Measurements from ENCODE around the gene CRYBG1.
"Not testable (repeated sequence)": the region's sequence is repeated elsewhere in the genome, so short reads cannot be mapped to it uniquely, and the experiment has no call there.

Gene CRYBG1

DNA sequence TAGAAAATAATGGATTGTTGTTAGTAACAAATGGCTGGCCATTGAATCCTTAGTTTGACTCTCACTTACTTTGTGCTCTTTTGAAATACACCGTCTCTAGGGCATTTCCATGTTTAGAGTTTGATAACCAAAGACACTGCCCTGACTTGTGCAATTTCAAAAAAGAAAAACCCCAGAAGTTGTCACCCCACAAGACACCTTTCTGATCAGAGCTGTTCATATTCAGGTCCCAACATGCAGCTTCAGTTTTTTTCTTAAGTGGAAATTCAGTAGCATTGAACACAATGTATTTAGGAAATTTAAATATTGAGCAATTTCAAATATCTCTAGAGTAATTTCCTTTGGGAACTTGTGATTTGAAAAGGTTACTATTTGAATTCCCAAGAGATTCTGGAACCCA, 19.4 kb downstream of the CRYBG1 start:
- DNase-seq = no peak

DNA sequence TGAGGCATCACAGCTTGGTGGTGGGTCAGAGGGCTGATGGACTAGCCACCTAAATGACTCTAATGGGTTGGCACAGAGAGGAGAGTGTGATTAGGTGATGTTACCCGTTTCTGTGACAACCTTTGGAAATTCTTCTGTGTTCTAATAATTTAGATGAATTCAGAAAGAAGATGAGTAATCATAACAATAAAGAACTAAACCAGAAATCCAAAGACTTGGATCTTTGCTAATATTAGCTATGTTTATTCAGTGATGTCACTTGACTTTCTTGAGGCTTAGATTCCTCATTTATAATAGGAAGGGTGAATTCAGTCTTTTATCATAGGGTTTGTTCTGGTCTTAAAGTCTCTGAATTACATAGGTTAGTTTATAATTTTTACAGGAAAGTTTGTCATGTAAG, 19.9 kb downstream of the CRYBG1 start:
- DNase-seq = no peak

DNA sequence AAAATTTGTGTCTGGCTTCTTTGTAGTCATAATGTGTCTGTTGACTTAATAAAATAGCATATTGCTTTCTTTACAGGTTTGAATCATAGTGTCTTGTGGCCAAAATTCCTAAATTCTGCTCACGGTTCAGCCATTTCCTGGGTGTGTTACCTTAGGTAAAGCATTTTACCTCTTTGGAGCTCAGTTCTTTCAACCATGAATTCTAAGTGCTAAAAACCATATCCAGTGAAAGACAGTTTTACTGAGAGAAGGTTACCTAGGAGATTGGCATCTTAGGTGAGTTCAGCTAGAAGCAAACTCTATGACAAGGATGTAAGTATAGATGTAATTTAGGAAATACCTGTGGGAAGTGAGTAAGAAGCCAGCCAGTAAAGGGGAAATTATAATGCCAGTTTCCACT, 20.7 kb downstream of the CRYBG1 start:
- no peak for DNase-seq

DNA sequence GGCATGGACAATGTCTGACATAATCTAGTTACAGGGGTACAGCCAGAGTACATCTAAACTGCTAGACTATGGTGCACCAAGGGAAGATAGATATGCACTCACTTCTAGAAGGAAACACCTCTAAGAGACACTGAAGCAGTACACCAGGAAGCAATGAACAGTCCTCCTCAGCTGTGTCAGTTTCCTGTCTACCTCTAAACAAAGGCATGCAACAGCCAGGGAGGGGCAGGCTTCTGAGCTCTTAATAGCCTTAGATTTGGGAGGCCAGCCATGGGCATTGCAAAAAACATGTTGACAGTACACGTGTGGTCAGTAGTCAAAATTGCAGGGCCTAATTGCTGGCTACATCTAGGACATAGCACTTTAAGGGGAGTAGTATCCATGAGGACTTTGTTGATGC, 21.4 kb downstream of the CRYBG1 start:
- DNase-seq = no peak

DNA sequence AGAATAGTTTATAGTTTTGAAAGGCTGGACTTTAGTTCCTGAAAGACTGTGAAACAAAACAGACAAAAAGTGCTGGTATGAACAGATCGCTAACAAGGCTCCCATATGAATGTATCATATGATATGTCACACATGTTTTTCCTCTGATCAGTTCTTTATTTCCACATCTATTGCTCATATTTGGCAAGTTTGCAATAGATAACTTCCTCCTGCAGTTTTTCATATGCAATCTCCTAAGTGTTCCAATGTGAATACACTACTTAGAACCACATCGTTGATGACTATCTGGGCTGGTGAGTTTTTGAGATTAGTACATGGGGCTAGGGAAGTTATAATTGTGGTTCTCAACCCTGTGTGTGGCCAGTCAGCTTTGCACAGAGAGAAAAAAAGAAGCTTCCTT, 23.1 kb downstream of the CRYBG1 start:
- no peak for DNase-seq

DNA sequence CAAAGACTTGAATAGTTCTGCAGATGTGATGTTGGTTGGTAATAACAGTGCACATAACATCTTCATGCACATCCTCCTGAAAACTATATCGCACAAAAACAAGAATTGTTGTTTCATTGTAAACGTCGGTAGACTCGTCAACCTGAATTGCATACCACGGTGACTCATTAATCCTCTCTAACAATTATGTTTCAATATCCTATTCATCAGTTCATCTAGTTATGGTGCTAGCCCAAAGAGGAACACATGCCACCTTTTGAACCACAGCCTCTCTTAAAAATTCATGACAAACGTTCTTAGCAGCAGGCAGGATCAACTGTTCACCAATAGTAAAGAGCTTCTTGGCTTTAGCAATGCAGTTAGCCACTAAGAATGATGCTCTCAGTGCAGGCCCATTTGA, 25.0 kb downstream of the CRYBG1 start:
- no peak for DNase-seq

DNA sequence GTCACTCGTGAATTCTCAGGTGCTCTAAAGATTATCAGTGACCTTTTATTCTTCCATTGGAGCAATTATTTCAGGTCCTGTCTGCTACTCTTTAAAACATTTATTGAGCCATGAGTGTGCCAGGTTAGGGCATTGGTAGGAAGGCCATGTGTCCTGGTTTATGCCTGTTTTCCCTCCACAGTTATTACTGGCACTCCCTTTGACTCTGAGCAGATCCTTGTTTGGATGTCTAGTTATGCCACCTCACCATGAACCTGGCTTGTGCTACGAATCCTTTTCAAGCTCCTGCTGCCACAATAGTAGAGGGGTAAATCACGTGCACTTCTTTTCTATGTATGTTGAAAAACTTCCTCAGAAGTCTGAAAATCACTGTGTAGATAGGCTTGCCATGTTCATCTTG, 27.4 kb downstream of the CRYBG1 start:
- no peak for DNase-seq

DNA sequence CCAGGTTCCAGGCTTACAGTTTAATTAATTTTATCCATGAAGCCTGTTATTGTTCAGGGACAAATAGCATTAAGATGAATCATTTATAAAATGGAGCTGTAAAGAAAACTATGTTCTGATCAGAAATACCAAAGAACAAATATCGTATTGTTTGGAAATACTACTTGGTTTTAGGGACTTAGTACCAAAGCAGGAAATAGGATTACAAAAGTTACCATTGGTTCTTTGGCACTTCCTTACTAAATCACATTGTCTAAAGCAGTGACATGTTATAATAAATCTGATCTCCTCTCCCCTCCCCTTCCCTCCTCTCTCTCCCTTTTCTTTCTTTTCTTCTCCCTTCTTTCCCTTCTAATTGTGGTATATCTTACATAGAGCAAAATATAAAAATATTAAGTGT, 29.6 kb downstream of the CRYBG1 start:
- DNase-seq = no peak

DNA sequence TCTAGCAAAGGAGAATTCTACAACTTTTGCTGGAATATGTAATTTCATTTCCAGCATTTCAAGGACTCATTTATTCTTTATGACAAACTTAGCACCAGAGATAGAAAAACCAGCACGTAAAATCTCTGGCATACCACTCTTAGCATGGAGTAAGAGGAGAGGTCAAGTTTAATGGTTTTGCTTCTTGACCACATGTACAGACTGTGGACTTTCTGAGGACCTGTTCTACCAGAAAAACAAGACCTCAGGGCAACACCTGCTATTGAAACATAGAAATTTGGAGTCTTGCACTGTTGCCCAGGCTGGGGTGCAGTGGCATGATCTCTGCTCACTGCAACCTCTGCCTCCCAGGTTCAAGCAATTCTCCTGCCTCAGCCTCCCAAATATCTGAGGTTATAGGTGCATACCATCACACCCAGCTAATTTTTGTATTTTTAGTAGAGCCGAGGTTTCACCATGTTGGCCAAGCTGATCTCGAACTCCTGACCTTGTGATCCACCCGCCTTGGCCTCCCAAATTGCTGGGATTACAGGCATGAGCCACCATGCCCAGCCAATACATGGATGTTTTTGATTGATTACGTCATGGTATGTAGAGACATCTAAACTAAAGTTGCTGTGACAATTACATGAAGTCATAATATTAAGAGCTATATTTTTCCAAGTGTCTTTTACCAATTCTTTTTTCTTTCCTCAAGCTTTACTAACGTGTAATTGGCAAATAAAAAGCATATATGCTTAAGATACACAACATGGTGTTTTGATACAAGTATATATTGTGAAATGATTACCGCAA, 36.1 kb downstream of the CRYBG1 start:
- no peak for DNase-seq

DNA sequence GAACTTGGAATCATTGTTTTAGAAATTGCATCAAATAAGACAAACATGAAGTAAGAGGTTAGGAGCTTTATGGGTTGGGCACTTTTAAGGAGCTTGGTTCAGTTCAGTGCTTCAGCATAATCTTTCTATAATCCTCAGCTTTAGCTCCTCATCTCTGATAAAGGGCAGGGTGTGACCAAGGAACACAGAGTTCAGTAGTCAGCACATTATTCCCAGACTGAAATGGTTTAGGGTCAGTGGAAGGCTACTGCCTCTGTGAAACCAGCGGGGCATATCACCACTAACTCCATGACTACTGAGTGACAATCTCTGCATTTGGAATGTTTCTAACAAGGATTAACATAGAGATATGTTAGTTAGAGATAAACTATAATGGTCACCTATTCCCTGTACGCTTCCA, 36.9 kb downstream of the CRYBG1 start:
- no peak for DNase-seq

DNA sequence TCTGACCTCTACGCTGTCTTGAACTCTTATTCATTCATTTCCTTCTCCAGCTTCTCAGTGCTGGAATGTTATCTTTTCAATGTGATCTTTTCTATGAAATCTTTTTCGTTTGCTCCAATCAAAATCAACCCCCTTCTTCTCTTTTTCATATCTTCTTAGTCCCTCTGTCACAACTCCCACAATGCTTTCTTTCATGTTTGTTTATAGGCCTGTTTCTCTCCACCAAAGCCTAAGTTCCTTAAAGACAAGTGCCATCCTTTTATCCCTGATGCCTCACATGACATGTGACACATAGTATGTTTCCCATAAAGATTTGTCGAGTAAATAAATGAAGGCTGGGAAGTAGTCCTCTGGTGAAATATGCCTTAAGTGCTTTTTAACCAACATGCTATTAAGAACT, 38.1 kb downstream of the CRYBG1 start:
- no peak for DNase-seq

DNA sequence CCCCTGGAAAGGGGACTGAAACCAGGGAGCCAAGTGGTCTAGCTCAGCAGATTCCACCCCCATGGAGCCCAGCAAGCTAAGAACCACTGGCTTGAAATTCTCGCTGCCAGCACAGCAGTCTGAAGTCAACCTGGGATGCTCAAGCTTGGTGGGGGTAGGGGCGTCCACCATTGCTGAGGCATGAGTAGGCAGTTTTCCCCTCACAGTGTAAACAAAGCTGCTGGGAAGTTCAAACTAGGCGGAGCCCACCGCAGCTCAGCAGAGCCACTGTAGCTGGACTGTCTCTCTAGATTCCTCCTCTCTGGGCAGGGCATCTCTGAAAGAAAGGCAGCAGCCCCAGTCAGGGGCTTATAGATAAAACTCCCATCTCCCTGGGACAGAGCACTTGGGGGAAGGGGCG, 44.5 kb downstream of the CRYBG1 start:
- not testable (repeated sequence) for DNase-seq

DNA sequence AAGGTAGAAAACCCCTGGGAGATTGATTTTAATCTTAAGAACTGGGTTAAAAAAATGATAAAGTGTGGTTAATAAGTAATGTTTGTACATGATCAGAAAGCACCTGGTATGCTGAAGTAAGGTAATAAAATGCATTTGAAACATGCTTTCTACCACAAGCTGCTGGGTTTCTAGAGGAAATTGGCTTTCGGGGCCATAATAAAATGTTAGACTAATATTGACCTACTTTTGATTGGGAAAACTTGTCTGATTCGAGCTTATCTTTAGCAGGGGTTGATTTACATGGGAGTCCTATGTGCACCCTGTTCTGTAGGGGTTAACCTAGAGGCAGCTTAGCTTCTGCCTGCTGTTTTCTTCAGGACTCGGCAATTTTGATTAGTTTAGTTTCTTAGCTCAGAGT, 50.5 kb downstream of the CRYBG1 start:
- no peak for DNase-seq

DNA sequence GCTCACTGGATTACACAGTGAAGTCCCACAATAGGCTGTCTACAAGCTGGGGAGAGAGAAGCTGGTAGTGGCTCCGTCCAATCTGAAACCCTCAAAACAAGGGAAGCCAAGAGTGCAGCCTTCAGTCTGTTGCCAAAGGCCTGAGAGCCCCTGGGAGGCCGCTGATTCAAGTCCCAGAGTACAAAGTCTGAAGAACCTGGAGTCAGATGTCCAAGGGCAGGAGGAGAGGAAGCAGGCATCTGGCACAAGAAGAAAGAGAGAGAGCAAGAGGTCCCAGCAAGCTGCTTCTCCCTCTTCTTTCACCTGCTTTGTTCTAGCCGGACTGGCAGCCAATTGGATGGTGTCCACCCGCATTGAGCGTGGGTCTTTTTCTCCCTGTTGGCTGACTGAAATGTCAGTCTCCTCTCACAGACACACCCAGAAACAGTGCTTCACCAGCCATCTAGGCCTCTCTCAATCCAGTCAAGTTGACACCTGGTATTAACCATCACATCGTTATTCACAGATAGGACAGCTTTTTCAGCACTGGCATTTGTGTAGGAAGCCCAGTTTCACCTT, 51.2 kb downstream of the CRYBG1 start:
- DNase-seq = no peak

DNA sequence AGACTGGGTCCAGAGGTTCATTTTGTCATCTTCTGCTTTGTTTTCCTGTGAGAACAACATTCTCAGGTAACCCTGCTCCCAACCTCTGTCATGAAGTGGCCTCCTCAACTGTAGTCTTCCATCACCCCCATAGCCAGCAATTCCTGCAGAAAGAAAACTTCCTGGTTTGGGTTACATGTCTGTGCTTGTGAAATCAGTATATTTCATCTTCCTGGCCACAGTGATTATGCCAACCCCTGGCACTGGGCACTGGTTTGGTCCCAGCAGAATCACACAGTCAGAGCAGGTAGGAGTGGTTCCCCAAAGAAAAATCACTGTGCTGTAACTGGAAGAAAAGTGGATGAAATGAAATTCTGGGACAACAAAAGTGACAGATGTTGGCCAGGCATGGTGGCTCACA, 52.5 kb downstream of the CRYBG1 start:
- DNase-seq = no peak

DNA sequence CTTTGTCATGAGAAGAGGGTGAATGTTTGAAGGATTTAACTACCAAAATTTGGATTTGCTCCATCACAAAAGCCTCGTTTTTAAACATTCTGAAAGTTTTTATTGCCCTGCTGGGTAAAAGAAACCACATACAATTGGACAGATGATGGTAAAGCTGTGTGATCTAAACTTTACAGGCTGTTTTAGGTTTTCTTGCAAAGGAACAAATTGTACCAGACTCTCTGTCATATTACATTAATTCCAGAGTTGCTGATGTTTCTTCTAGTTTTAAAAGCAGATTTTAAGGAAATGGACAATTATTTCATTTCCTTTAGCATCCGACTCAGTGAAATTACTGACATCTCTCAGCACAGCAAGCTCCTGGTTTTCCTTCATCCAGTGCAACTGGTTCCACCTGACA, 53.2 kb downstream of the CRYBG1 start:
- no peak for DNase-seq

DNA sequence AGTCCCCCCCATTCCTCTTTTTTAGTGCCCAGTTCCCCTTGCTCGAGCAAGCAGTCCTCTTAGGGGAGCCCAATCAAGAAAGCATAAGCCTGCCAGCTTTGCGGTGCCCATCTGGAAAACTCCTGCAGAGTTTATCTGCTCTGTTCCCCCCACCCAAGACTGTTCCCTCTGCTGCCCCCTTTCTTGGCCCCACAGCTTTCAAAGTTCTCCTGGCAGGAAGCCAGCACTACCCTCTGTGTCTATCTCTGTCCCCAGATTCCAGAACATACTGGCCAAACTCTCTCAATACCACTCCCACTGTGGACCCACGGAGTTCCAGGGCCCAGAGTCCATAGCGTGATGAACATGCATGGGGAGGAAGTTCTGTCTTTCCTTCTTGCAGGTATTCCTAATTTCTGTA, 55.4 kb downstream of the CRYBG1 start:
- no peak for DNase-seq

DNA sequence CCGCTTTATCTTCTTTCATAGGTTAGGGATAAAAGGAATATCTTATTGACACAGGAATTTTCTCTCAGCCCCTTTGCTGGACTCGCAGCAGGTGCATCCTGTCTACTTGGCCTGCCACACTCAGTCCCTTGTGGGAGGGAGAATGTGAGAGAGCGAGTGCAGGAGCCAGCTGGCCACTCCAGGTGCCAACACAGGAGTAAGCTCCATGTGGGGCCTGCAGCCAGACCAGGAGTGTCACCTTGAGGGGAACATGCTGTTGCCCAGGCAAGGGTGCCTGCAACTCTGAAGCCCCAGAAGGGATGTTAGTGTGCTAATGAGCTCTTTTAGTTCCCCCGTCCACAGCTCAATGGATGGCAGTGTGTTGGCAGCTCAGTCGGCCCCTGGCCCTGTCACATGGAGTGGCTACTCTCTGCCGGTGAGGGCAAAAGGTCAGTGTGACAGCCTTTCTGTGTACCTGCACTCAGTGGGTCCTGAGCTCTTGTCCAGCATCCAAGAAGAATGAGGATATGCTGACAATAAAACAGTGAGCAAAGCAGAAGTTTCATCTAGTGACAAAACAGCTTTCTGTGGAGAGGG, 57.1 kb downstream of the CRYBG1 start:
- DNase-seq = no peak

DNA sequence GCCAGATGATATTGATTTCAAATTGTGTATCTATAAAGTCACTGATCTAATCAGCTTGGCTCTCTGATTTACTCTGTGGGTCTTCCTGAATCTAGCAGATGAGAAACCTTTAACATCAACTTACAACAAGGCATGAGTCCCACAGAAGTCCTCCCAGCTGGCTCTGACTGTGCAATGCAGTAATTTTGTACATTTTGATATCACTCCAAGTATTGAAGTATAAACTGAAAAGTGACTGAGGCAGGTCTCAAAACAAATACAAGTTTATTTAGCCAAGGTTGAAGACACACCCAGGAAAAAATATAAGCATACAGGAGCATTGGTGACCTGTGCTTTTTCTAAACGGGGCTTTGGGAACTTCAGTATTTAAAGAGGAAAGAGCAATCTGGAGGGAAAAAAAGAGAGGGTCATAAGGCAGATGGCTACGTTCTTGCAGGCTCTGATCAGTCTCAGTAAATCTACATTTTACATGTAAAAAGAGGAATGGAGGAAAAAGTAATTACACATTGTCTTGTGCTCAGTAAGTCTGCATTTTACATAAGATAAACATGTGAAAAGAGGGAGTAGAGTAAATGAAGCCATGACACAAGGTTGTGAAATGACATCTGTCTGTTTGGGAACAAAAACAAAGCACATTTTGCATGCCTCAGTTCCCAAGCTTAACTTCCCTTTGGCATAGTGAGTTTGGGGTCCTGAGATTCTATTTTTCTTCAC, 59.5 kb downstream of the CRYBG1 start:
- DNase-seq = no peak

DNA sequence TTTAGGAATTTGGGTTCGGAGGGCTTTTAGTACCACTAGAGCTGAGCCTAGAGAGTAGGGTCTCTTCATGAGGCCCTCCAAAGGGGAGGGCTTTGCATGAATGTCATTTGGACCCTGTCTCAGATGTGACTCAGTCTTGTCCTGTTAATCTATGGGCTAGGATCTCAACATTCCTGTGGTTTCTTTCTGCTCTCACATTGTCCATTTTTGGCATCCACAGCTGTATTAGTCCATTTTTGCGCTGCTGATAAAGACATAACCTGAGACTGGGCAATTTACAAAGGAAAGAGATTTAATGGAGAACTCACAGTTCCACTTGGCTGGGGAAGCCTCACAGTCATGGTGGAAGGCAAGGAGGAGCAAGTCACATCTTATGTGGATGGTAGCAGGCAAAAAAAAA, 61.0 kb downstream of the CRYBG1 start:
- no peak for DNase-seq

DNA sequence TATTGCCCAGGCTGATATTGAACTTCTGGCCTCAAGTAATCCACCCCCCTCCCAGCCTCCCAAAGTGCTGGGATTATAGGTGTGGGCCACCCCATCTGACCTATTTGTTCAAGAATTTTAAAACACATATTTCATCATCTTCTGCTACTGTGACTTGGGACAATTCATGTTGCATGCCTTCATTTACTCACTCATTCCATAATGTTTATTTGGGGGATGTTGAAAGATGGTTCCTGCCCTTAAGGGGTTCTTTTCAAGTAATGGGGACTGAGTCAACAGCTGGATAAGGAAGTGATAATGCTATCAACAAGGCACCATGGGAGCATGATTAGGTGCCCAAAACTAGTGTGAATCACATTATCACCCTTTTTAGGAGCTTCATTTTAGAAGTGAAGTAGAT, 62.0 kb downstream of the CRYBG1 start:
- DNase-seq = no peak

DNA sequence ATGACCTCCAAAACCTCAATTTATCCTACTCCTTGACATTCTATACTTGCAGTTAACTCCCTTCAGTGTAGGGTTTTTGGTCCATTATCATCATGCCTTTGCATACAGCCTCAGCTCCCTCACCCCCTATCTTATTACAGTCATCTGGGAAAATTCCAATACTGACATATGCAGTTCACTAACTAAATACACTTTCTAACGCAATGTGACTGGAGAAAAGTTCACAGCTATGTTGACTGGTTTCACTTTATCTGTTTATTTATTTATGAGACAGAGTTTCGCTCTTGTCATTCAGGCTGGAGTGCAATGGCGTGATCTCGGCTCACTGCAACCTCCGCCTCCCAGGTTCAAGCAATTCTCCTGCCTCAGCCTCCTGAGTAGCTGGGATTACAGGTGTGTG, 64.9 kb downstream of the CRYBG1 start:
- DNase-seq = no peak

DNA sequence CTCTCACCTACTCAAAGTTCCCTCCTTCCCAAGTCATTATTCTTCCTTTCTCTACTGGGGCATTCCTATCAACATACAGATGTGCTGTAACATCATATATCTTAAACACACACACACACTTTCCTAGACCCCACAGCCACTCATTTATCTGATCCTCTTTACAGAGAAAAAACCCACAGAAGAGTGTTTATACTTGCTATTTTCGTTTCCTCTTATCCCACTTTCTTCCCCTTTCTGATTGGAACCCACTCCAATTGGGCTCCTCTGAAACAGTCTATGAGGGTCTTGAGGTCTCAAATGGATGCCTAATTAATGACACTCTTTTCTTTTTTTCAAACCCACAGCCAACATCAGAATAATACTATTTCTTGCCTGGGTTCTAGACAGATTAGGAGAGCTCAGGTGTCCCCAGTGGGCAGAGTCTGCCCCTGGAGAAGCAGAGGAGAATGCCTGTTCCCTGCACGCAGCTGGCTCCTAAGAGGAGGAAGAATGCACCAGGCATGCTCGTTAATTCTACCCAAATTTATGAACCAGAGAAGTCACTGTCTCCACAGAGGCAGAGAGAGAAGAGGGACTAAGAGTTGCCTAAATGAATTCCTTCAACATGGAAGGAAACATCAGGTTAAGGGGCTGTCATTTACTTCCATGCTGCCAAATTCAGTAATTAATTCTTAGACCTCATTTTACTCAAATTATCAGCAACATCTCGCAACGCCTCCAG, 65.9 kb downstream of the CRYBG1 start:
- no peak for DNase-seq

Data from CD4-positive, alpha-beta T cell treated with Interferon alpha-2 for 1 hour (primary cell).